Measurements from ENCODE around the gene GUCY2C.
"Not testable (repeated sequence)": the region's sequence is repeated elsewhere in the genome, so short reads cannot be mapped to it uniquely, and the experiment has no call there.

Gene GUCY2C

GRCh38 chr12:14696265-14696741 lies at the start of gene GUCY2C:
GUCY2C (minus strand) TSS chr12:14696599; CDS start chr12:14696448, 151 bp downstream.
- DNase-seq: no peak

- DNase-seq: no peak
These were observed 46.7 kb upstream of the GUCY2C start for GRCh38 chr12:14743061-14743460.

- DNase-seq: no peak
These were observed 45.5 kb upstream of the GUCY2C start for GRCh38 chr12:14741942-14742341.

- no peak for DNase-seq
These were observed 44.8 kb upstream of the GUCY2C start for GRCh38 chr12:14741153-14741552.

GRCh38 chr12:14736441-14736840 lies 40.0 kb upstream of the GUCY2C start:
- DNase-seq: not testable (repeated sequence)

- no peak for DNase-seq
These were observed 35.4 kb upstream of the GUCY2C start for GRCh38 chr12:14731821-14732220.

- DNase-seq: no peak
These were observed 33.2 kb upstream of the GUCY2C start for GRCh38 chr12:14729586-14729985.

GRCh38 chr12:14723763-14724162 lies 27.4 kb upstream of the GUCY2C start:
- peak; percentile 19 for DNase-seq

GRCh38 chr12:14716848-14717444 lies 20.5 kb upstream of the GUCY2C start:
- peak; percentile 19 for DNase-seq

GRCh38 chr12:14714437-14714836 lies 18.0 kb upstream of the GUCY2C start:
- DNase-seq: no peak

GRCh38 chr12:14710632-14711320 lies 14.4 kb upstream of the GUCY2C start:
- DNase-seq: no peak

GRCh38 chr12:14701809-14702568 lies 5.6 kb upstream of the GUCY2C start:
- DNase-seq: no peak

- DNase-seq: no peak
These were observed 4.5 kb upstream of the GUCY2C start for GRCh38 chr12:14700935-14701334.

GRCh38 chr12:14699923-14700322 lies 3.5 kb upstream of the GUCY2C start:
- DNase-seq: no peak

GRCh38 chr12:14698555-14698954 lies 2.2 kb upstream of the GUCY2C start:
- no peak for DNase-seq

GRCh38 chr12:14695715-14696141 lies 671 bp downstream of the GUCY2C start:
- DNase-seq: no peak

- DNase-seq: no peak
These were observed 1.4 kb downstream of the GUCY2C start for GRCh38 chr12:14694970-14695369.

GRCh38 chr12:14694145-14694714 lies 2.2 kb downstream of the GUCY2C start:
- no peak for DNase-seq

- DNase-seq: no peak
These were observed 3.3 kb downstream of the GUCY2C start for GRCh38 chr12:14693116-14693515.

- no peak for DNase-seq
These were observed 4.8 kb downstream of the GUCY2C start for GRCh38 chr12:14691560-14691959.

- DNase-seq: no peak
These were observed 6.4 kb downstream of the GUCY2C start for GRCh38 chr12:14689996-14690395.

- DNase-seq: no peak
These were observed 7.3 kb downstream of the GUCY2C start for GRCh38 chr12:14689144-14689543.

GRCh38 chr12:14682231-14682630 lies 14.2 kb downstream of the GUCY2C start:
- not testable (repeated sequence) for DNase-seq
